GM12892 (cell line): Measurements from ENCODE around the gene CGNL1.

Source experiments
- DNase-seq: peaks from one replicate; pipeline ENCODE4 v3.0.0; 2011; ENCODE audit not compliant: insufficient read length
- FAIRE-seq: peaks from 2 replicates; lab custom pipeline; 2011; peaks lifted over from hg19 to GRCh38; lab: Jason Lieb, UNC
- POLR2A ChIP-seq: IDR thresholded peaks from 2 replicates; pipeline ENCODE4 v1.6.1; 2011; ENCODE audit warnings: low read depth, low read length, control low read depth
- POLR2AphosphoS5 ChIP-seq: IDR thresholded peaks from 2 replicates; pipeline ENCODE4 v1.6.1; 2011; ENCODE audit warnings: low read depth, low read length, control low read depth
- TAF1 ChIP-seq: IDR thresholded peaks from 2 replicates; pipeline ENCODE4 v1.6.1; 2011; ENCODE audit warnings: low read depth, mild to moderate bottlenecking, control low read depth, low read length, borderline replicate concordance

The CGNL1 gene

GRCh38 chr15:57592836-57593420, 216.6 kb downstream of the CGNL1 start:
- TF ChIP-seq POLR2A (no peak), POLR2AphosphoS5 (no peak), TAF1 (no peak)
- DNase-seq (no peak), FAIRE-seq (no peak)

GRCh38 chr15:57594479-57594878, 218.2 kb downstream of the CGNL1 start:
- DNase-seq: no peak
- FAIRE-seq: no peak
- TF ChIP-seq TAF1 (no peak), POLR2A (no peak), POLR2AphosphoS5 (no peak)

GRCh38 chr15:57595011-57595866, 218.9 kb downstream of the CGNL1 start:
- no peak for TF ChIP-seq TAF1
- no peak for TF ChIP-seq POLR2A
- no peak for TF ChIP-seq POLR2AphosphoS5
- DNase-seq: no peak
- no peak for FAIRE-seq

GRCh38 chr15:57596301-57596855, 220.1 kb downstream of the CGNL1 start:
- FAIRE-seq (no peak), DNase-seq (no peak)

GRCh38 chr15:57596978-57597377, 220.7 kb downstream of the CGNL1 start:
- DNase-seq: no peak
- no peak for FAIRE-seq
- TF ChIP-seq POLR2A: no peak
- TF ChIP-seq TAF1: no peak
- no peak for TF ChIP-seq POLR2AphosphoS5

More at GRCh38 chr15:57596301-57596855, 220.1 kb downstream of the CGNL1 start:
- no peak for TF ChIP-seq POLR2A
- no peak for TF ChIP-seq POLR2AphosphoS5
- no peak for TF ChIP-seq TAF1

- FAIRE-seq (no peak), DNase-seq (no peak)
- TF ChIP-seq TAF1: no peak
- TF ChIP-seq POLR2A: no peak
- TF ChIP-seq POLR2AphosphoS5: no peak
These were observed 221.1 kb downstream of the CGNL1 start for GRCh38 chr15:57597431-57597830.

GRCh38 chr15:57598346-57598745, 222.0 kb downstream of the CGNL1 start:
- FAIRE-seq (no peak), DNase-seq (no peak)
- TF ChIP-seq TAF1 (no peak), POLR2AphosphoS5 (no peak), POLR2A (no peak)

- no peak for FAIRE-seq
- TF ChIP-seq POLR2AphosphoS5 (no peak), TAF1 (no peak), POLR2A (no peak)
- DNase-seq: no peak
These were observed 223.0 kb downstream of the CGNL1 start for GRCh38 chr15:57599296-57599810.

GRCh38 chr15:57600197-57600596, 223.9 kb downstream of the CGNL1 start:
- FAIRE-seq: no peak
- no peak for TF ChIP-seq POLR2A
- TF ChIP-seq TAF1: no peak
- TF ChIP-seq POLR2AphosphoS5: no peak
- no peak for DNase-seq
